GM19328 (cell line): Measurements from ENCODE around the gene SHCBP1.
"Not testable (repeated sequence)": the region's sequence is repeated elsewhere in the genome, so short reads cannot be mapped to it uniquely, and the experiment has no call there.

Experiments used
- ATAC-seq: cut with Tn5 transposase; IDR thresholded peaks from one replicate; pipeline ENCODE4 v1.9.1; 2021; ENCODE audit warnings: mild to moderate bottlenecking, moderate library complexity; ENCODE audit not compliant: unreplicated experiment

The SHCBP1 gene

GRCh38 chr16:46621006-46621933 lies at the start of gene SHCBP1:
SHCBP1 (minus strand) TSS chr16:46621379; CDS start chr16:46621359, 20 bp downstream.
- peak; percentile 76 for ATAC-seq

- no peak for ATAC-seq
Observed at GRCh38 chr16:46662123-46662522, 40.9 kb upstream of the SHCBP1 start.

GRCh38 chr16:46658925-46659324 lies 37.7 kb upstream of the SHCBP1 start:
- ATAC-seq: peak; percentile 81

- ATAC-seq: no peak
Observed at GRCh38 chr16:46651305-46651704, 30.1 kb upstream of the SHCBP1 start.

GRCh38 chr16:46650254-46650623 lies 29.1 kb upstream of the SHCBP1 start:
- ATAC-seq: no peak

GRCh38 chr16:46649588-46650253 lies 28.5 kb upstream of the SHCBP1 start:
- ATAC-seq: no peak

GRCh38 chr16:46648656-46649055 lies 27.5 kb upstream of the SHCBP1 start:
- no peak for ATAC-seq

- no peak for ATAC-seq
Observed at GRCh38 chr16:46638947-46639925, 18.1 kb upstream of the SHCBP1 start.

GRCh38 chr16:46632778-46633733 lies 11.9 kb upstream of the SHCBP1 start:
- ATAC-seq: no peak

- no peak for ATAC-seq
Observed at GRCh38 chr16:46629331-46630219, 8.4 kb upstream of the SHCBP1 start.

GRCh38 chr16:46627746-46628145 lies 6.6 kb upstream of the SHCBP1 start:
- ATAC-seq: no peak

- not testable (repeated sequence) for ATAC-seq
Observed at GRCh38 chr16:46626681-46627080, 5.5 kb upstream of the SHCBP1 start.

GRCh38 chr16:46624862-46625261 lies 3.7 kb upstream of the SHCBP1 start:
- ATAC-seq: not testable (repeated sequence)

GRCh38 chr16:46623707-46624106 lies 2.5 kb upstream of the SHCBP1 start:
- ATAC-seq: not testable (repeated sequence)

- ATAC-seq: not testable (repeated sequence)
Observed at GRCh38 chr16:46623246-46623645, 2.1 kb upstream of the SHCBP1 start.

- no peak for ATAC-seq
Observed at GRCh38 chr16:46621934-46622676, 926 bp upstream of the SHCBP1 start.

- no peak for ATAC-seq
Observed at GRCh38 chr16:46620266-46621005, 743 bp downstream of the SHCBP1 start.
